HUES64 (cell line): ENCODE measurements around the gene FGF19.

Source experiments
- H3K27ac ChIP-seq: 2 replicates; pipeline ENCODE4 v1.7.0; 2013; ENCODE audit warnings: low read depth, low read length, inconsistent platforms
- H3K27me3 ChIP-seq: 2 replicates; pipeline ENCODE4 v1.6.1; 2013; ENCODE audit warnings: mild to moderate bottlenecking, low read length; ENCODE audit not compliant: insufficient read depth
- H3K36me3 ChIP-seq: 2 replicates; pipeline ENCODE4 v1.6.1; 2013; ENCODE audit warnings: mild to moderate bottlenecking, low read length; ENCODE audit not compliant: insufficient read depth
- H3K4me1 ChIP-seq: 2 replicates; pipeline ENCODE4 v1.6.1; 2013; ENCODE audit warnings: mild to moderate bottlenecking, low read length, moderate library complexity; ENCODE audit not compliant: insufficient read depth
- H3K4me3 ChIP-seq: 2 replicates; pipeline ENCODE4 v1.5.1; 2013; ENCODE audit warnings: mild to moderate bottlenecking, low read length, moderate library complexity
- H3K9ac ChIP-seq: 2 replicates; pipeline ENCODE4 v1.6.1; 2013; ENCODE audit warnings: mild to moderate bottlenecking, low read depth, low read length
- H3K9me3 ChIP-seq: 2 replicates; pipeline ENCODE4 v1.6.1; 2013; ENCODE audit warnings: low read depth, low read length; ENCODE audit not compliant: insufficient read depth
- WGBS: fragments of 150-250, 120-280 bp; methylation state at CpG from one replicate; pipeline ENCODE4 v1.1.7; 2013; ENCODE audit warnings: missing lambda C conversion rate; 5-methylcytosine and 5-hydroxymethylcytosine counted together

FGF19 gene

GRCh38 chr11:69658626-69659450, 45.0 kb downstream of the FGF19 start:
- Histone ChIP-seq H3K27ac (peak overlapping the region; percentile 79), H3K9ac (peak overlapping the region; percentile 67; the same call in 1 of the 2 replicates)
- WGBS, result 82% methylated on average over 18 of the region's 18 CpGs

GRCh38 chr11:69657911-69658625, 45.8 kb downstream of the FGF19 start:
- no peaks in the 10 kb centered on the region for H3K27me3 ChIP-seq
- H3K9ac ChIP-seq, result peak overlapping the region; percentile 67; the same call in 1 of the 2 replicates
- no peaks in the 10 kb centered on the region for H3K9me3 ChIP-seq
- peak overlapping the region; percentile 79 for H3K27ac ChIP-seq
- peaks cover 15% of the 10 kb centered on the region for H3K36me3 ChIP-seq
- peaks cover 15% of the 10 kb centered on the region for H3K4me1 ChIP-seq
- 26% methylated on average over 27 of the region's 27 CpGs for WGBS
- H3K4me3 ChIP-seq, result no peak overlapping the region

More at GRCh38 chr11:69658626-69659450, 45.0 kb downstream of the FGF19 start:
- H3K9me3 ChIP-seq, result no peaks in the 10 kb centered on the region
- H3K4me3 ChIP-seq, result no peak overlapping the region
- no peaks in the 10 kb centered on the region for H3K27me3 ChIP-seq
- peaks cover 15% of the 10 kb centered on the region for H3K4me1 ChIP-seq
- H3K36me3 ChIP-seq, result peaks cover 12% of the 10 kb centered on the region

GRCh38 chr11:69657456-69657910, 46.3 kb downstream of the FGF19 start:
- Histone ChIP-seq H3K27me3 (no peaks in the 10 kb centered on the region), H3K36me3 (peaks cover 21% of the 10 kb centered on the region), H3K9me3 (no peaks in the 10 kb centered on the region), H3K27ac (peak overlapping the region; percentile 79), H3K9ac (peak overlapping the region; percentile 36; the same call in 1 of the 2 replicates), H3K4me1 (peaks cover 15% of the 10 kb centered on the region), H3K4me3 (no peak overlapping the region)
- 89% methylated on average over 14 of the region's 14 CpGs for WGBS

DNA sequence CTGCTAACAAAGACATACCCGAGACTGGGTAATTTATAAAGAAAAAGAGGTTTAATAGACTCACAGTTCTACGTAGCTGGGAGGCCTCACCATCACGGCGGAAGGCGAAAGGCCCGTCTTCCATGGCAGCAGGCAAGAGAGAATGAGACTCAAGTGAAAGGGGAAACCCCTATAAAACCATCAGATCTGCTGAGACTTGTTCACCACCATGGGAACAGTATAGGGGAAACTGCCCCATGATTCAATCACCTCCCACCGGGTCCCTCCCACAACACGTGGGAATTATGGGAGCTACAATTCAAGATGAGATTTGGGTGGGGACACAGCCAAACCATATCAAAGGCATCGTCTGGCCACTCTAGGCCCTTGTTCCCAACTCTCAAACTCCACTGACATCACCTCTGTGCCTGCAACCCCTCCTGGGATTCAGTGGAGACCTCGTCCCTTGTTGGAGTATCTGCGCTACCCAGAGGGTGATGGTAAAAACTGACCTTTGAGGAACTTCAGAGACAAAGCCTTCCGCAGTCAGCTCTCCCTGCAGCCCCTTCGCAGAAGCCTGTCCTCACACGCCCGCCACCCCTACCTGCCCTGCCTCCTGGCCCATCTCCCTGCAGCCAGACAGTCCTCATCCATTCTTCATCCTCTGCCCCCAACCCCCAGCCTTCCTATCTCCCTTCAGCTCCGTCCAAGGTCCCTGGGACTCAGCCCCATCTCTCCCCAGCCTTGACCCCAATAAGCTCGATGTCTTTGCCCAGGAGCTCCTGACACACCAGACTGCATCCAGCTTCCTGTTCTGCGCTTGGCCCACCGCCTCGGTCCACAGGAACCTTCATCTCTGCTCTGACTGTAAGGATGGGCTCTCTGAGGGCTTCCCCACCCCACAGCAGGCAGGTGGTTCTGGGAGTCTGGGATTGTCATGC, 47.0 kb downstream of the FGF19 start:
- Histone ChIP-seq H3K36me3 (peaks cover 28% of the 10 kb centered on the region), H3K9ac (peak overlapping the region; percentile 36; the same call in 1 of the 2 replicates), H3K27me3 (no peaks in the 10 kb centered on the region), H3K9me3 (no peaks in the 10 kb centered on the region), H3K27ac (0 out of 2 replicates have a peak overlapping the region, but pooled peaks have one; percentile 79), H3K4me1 (peaks cover 15% of the 10 kb centered on the region), H3K4me3 (no peak overlapping the region)
- 94% methylated on average over 20 of the region's 20 CpGs for WGBS

GRCh38 chr11:69655479-69656428, 48.1 kb downstream of the FGF19 start:
- no peaks in the 10 kb centered on the region for H3K27me3 ChIP-seq
- no peaks in the 10 kb centered on the region for H3K9me3 ChIP-seq
- peak overlapping the region; percentile 41; the same call in 1 of the 2 replicates for H3K27ac ChIP-seq
- 89% methylated on average over 19 of the region's 19 CpGs for WGBS
- H3K9ac ChIP-seq, result no peak overlapping the region
- peaks cover 15% of the 10 kb centered on the region for H3K4me1 ChIP-seq
- no peak overlapping the region for H3K4me3 ChIP-seq
- H3K36me3 ChIP-seq, result peaks cover 38% of the 10 kb centered on the region

GRCh38 chr11:69654660-69655478, 49.0 kb downstream of the FGF19 start:
- no peak overlapping the region for H3K4me3 ChIP-seq
- no peaks in the 10 kb centered on the region for H3K27me3 ChIP-seq
- no peak overlapping the region for H3K9ac ChIP-seq
- WGBS, result 89% methylated on average over 27 of the region's 27 CpGs
- H3K36me3 ChIP-seq, result peaks cover 47% of the 10 kb centered on the region
- H3K9me3 ChIP-seq, result no peaks in the 10 kb centered on the region
- H3K4me1 ChIP-seq, result peaks cover 15% of the 10 kb centered on the region
- H3K27ac ChIP-seq, result 0 out of 2 replicates have a peak overlapping the region, but pooled peaks have one; percentile 43

- H3K4me1 ChIP-seq, result peaks cover 15% of the 10 kb centered on the region
- H3K9me3 ChIP-seq, result no peaks in the 10 kb centered on the region
- no peak overlapping the region for H3K9ac ChIP-seq
- WGBS, result 95% methylated on average over 38 of the region's 38 CpGs
- no peak overlapping the region for H3K27ac ChIP-seq
- no peaks in the 10 kb centered on the region for H3K27me3 ChIP-seq
- H3K36me3 ChIP-seq, result peaks cover 54% of the 10 kb centered on the region
- no peak overlapping the region for H3K4me3 ChIP-seq
Observed at GRCh38 chr11:69654001-69654659, 49.7 kb downstream of the FGF19 start.

DNA sequence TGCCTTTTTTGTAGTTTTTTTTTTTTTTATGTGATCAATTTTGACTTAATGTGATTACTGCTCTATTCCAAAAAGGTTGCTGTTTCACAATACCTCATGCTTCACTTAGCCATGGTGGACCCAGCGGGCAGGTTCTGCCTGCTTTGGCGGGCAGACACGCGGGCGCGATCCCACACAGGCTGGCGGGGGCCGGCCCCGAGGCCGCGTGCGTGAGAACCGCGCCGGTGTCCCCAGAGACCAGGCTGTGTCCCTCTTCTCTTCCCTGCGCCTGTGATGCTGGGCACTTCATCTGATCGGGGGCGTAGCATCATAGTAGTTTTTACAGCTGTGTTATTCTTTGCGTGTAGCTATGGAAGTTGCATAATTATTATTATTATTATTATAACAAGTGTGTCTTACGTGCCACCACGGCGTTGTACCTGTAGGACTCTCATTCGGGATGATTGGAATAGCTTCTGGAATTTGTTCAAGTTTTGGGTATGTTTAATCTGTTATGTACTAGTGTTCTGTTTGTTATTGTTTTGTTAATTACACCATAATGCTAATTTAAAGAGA, 50.3 kb downstream of the FGF19 start:
- H3K4me3 ChIP-seq, result no peak overlapping the region
- peaks cover 10% of the 10 kb centered on the region for H3K4me1 ChIP-seq
- H3K36me3 ChIP-seq, result peaks cover 61% of the 10 kb centered on the region
- no peaks in the 10 kb centered on the region for H3K27me3 ChIP-seq
- no peak overlapping the region for H3K9ac ChIP-seq
- no peaks in the 10 kb centered on the region for H3K9me3 ChIP-seq
- no peak overlapping the region for H3K27ac ChIP-seq
- 97% methylated on average over 21 of the region's 23 CpGs for WGBS

DNA sequence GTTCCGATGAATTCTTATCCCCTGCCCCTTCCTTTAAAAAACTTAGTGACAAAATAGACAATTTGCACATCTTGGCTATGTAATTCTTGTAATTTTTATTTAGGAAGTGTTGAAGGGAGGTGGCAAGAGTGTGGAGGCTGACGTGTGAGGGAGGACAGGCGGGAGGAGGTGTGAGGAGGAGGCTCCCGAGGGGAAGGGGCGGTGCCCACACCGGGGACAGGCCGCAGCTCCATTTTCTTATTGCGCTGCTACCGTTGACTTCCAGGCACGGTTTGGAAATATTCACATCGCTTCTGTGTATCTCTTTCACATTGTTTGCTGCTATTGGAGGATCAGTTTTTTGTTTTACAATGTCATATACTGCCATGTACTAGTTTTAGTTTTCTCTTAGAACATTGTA, 50.8 kb downstream of the FGF19 start:
- H3K27ac ChIP-seq, result no peak overlapping the region
- no peaks in the 10 kb centered on the region for H3K9me3 ChIP-seq
- peaks cover 6% of the 10 kb centered on the region; the same call in 1 of the 2 replicates for H3K4me1 ChIP-seq
- no peak overlapping the region for H3K4me3 ChIP-seq
- no peak overlapping the region for H3K9ac ChIP-seq
- WGBS, result 85% methylated on average over 11 of the region's 11 CpGs
- H3K36me3 ChIP-seq, result peaks cover 66% of the 10 kb centered on the region
- no peaks in the 10 kb centered on the region for H3K27me3 ChIP-seq
